Heart right ventricle (tissue), 16 donors: ENCODE data around the gene WDFY4. TPM values are rescaled to one million over a fixed set of nuclear protein-coding genes. Genes with fewer than 3 reads are reported as not detected.

ENCODE experiments used
- ATAC-seq, 8 donors: fragments of 200-7000 bp; cut with Tn5 transposase; one replicate each; pipeline ENCODE4 v1.9.1; 2020; ENCODE audit warnings: mild to moderate bottlenecking in 8 of 8, moderate library complexity in 8 of 8, moderate number of reproducible peaks in 1 of 8
- DNase-seq, 2 donors: peaks; one replicate each; pipeline ENCODE4 v3.0.0-alpha.2; 2020
- H3K27ac ChIP-seq, 10 donors: fragments of 200-600 bp; sonication (generic) in 2 of 10; one replicate each; pipeline versions ENCODE4 v1.5.0 to v1.8.0; 2020 to 2022; ENCODE audit warnings: mild to moderate bottlenecking in 3 of 10
- H3K27me3 ChIP-seq, 7 donors: fragments of 200-600 bp; one replicate each; pipeline ENCODE4 v1.8.0; 2021 to 2022; ENCODE audit warnings: mild to moderate bottlenecking in 2 of 7
- H3K36me3 ChIP-seq, 9 donors: fragments of 200-600 bp; sonication (generic) in 1 of 9; one replicate each; pipeline versions ENCODE4 v1.5.0 to v1.8.0; 2020 to 2022; ENCODE audit warnings: mild to moderate bottlenecking in 2 of 9
- H3K4me1 ChIP-seq, 9 donors: fragments of 200-600 bp; sonication (generic) in 1 of 9; one replicate each; pipeline versions ENCODE4 v1.5.0 to v1.8.0; 2020 to 2022; ENCODE audit warnings: mild to moderate bottlenecking in 4 of 9
- H3K4me3 ChIP-seq, 10 donors: fragments of 200-600 bp; sonication (generic) in 2 of 10; one replicate each; pipeline versions ENCODE4 v1.5.0 to v1.8.0; 2020 to 2022; ENCODE audit warnings: mild to moderate bottlenecking in 7 of 10, moderate library complexity in 2 of 10
- H3K9me3 ChIP-seq, 11 donors: fragments of 200-600 bp in 10 of 11; sonication (generic) in 2 of 11; one replicate each; pipeline versions ENCODE4 v1.5.0 to v1.8.0; 2013 to 2022; ENCODE audit warnings: mild to moderate bottlenecking in 2 of 11, control low read depth in 1 of 11, moderate library complexity in 1 of 11
- WGBS, 2 donors: extraction: QIAGEN DNeasy Blood & Tissue Kit; methylation state at CpG; one replicate each; pipeline ENCODE4 v1.1.7; 2013; ENCODE audit warnings: inconsistent platforms in 1 of 2; 5-methylcytosine and 5-hydroxymethylcytosine counted together
- intact Hi-C, 10 donors: fragments of 100-400 bp; cut with DNase I; formaldehyde crosslinking; loops; one replicate each; pipeline versions ENCODE4 v1.11.1 to v1.14.2; 2022
- polyA plus RNA-seq, 2 donors: library from polyadenylated mRNA; stranded (reverse); fragments of 200-250 nt; gene quantifications; one replicate each; pipeline ENCODE4 v1.2.3, GENCODE V29; 2013
- total RNA-seq, 10 donors: library from RNA; stranded (reverse); fragmentation: NEBNext Ultra II Directional in 3 of 10; extraction: Animal tissue kit (Norgen Biotek cat#: 25700) in 3 of 10; gene quantifications; one replicate each; pipeline versions ENCODE4 v1.2.1 to v1.2.4, GENCODE V29; 2021 to 2023
- TF ChIP-seq, protein P1 (sequence below), 9 donors: fragments of 200-600 bp; sonication (generic) in 2 of 9; IDR thresholded peaks; one replicate each; pipeline versions ENCODE4 v1.5.0 to v1.8.0; 2021 to 2022; ENCODE audit warnings: antibody characterized with exemption in 9 of 9, mild to moderate bottlenecking in 5 of 9, moderate library complexity in 1 of 9
- donor health status: Arrhythmogenic right ventricular cardiomyopathy.
- donor health status: ischemic (EF 13 %, LVEDD 7.1; RV severe dilation, severe dysfunction).
- donor health status: healthy with polysubstance abuse.
- donor health status: DM: no; HTN: yes; CAD: no.
- donor health status: DM: no; HTN: no; CAD: no.
- donor health status: ischemic (EF 25% LVEDD 6.9; RV normal size, moderate dysfunction).
- donor health status: ischemic (EF 25% LVEDD 5.7; RV mildly dilated, moderate dysfunction).
- donor health status: healthy.
- donor health status: DM: yes; HTN: yes; CAD: no.
- donor health status: Ischemic cardiomyopathy.
- donor health status: ischemic (EF 35%, LVEDD 5.7; RV mildly dilated, moderate dysfunction).
- donor health status: nonischemic (EF 11% LVEDD 7.7; RV severe dilation, severe dysfunction).
- donor health status: DM: yes; HTN: yes; CAD: no.
- donor health status: PGD.
- donor health status: ischemic (EF 29% LVEDD 5.4; RV normal size, mild dysfunction).
- donor health status: nonischemic (EF 23%, LVEDD 6.1; RV moderate dilation, normal function).

The WDFY4 gene
- total and polyA plus RNA-seq, 12 donors, result 0.59 to 7.4 (median 0.92) TPM

- 82 to 85% methylated on average over 3 of the region's 3 CpGs for WGBS, 2 donors
- ATAC-seq, result peak in 5 of 8 donors; percentile 14 to 60 (median 44)
These were observed 283.4 kb downstream of the WDFY4 start for GRCh38 chr10:48968036-48968435.

GRCh38 chr10:48970046-48970445 is 285.4 kb downstream of the WDFY4 start:
- intact Hi-C loops, result loop anchor here in 2 of 10 donors (10.0 kb wide), 1 partner anchor 305 kb away; no protein-coding TSS in a partner anchor
- 89 to 93% methylated on average over 14 of the region's 14 CpGs for WGBS, 2 donors

More at GRCh38 chr10:48968036-48968435, 283.4 kb downstream of the WDFY4 start:
- Histone ChIP-seq H3K27ac (no peak overlapping the region), H3K36me3 (peaks cover 0 to 13% (median 0%) of the 10 kb centered on the region in 9 donors), H3K9me3 (no peaks in the 10 kb centered on the region), H3K4me1 (peaks cover 0 to 2% (median 0%) of the 10 kb centered on the region in 9 donors), H3K4me3 (no peak overlapping the region), H3K27me3 (no peaks in the 10 kb centered on the region)
- TF ChIP-seq, protein P1, sequence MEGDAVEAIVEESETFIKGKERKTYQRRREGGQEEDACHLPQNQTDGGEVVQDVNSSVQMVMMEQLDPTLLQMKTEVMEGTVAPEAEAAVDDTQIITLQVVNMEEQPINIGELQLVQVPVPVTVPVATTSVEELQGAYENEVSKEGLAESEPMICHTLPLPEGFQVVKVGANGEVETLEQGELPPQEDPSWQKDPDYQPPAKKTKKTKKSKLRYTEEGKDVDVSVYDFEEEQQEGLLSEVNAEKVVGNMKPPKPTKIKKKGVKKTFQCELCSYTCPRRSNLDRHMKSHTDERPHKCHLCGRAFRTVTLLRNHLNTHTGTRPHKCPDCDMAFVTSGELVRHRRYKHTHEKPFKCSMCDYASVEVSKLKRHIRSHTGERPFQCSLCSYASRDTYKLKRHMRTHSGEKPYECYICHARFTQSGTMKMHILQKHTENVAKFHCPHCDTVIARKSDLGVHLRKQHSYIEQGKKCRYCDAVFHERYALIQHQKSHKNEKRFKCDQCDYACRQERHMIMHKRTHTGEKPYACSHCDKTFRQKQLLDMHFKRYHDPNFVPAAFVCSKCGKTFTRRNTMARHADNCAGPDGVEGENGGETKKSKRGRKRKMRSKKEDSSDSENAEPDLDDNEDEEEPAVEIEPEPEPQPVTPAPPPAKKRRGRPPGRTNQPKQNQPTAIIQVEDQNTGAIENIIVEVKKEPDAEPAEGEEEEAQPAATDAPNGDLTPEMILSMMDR (IDR thresholded peaks at IDR 0.05), result no peak
- intact Hi-C loops, result no loop called here
- DNase-seq, result peak in 1 of 2 donors; percentile 30

DNA sequence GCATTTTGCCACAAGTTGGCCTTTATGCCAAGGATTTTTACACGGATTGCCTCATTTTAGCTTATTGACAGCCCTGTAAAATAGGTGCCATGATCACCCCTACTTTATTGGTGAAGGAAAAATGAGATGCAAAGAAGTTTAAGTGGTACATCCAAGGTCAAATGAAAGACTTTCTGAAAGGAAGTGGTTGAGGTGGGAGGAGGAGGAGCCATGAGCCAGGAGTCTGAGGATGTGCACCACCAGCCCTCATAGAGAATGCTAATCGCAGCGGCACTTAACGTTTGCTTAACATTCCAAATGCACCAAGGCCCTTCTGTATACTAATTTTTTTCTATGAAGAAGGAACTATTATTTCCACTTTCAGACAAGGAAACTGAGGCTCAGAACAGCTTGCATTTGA is 286.0 kb downstream of the WDFY4 start:
- 86 to 92% methylated on average over 4 of the region's 4 CpGs for WGBS, 2 donors
- peaks cover 0 to 2% (median 0%) of the 10 kb centered on the region in 9 donors for H3K4me1 ChIP-seq
- intact Hi-C loops, result loop anchor here in 2 of 10 donors (10.0 kb wide), 1 partner anchor 306 kb away; no protein-coding TSS in a partner anchor
- TF ChIP-seq, protein P1 (IDR thresholded peaks at IDR 0.05), result no peak
- peaks cover 0 to 15% (median 0%) of the 10 kb centered on the region in 9 donors for H3K36me3 ChIP-seq
- no peak for DNase-seq
- no peak overlapping the region for H3K27ac ChIP-seq
- no peaks in the 10 kb centered on the region for H3K9me3 ChIP-seq
- H3K4me3 ChIP-seq, result no peak overlapping the region
- no peaks in the 10 kb centered on the region for H3K27me3 ChIP-seq
- no peak for ATAC-seq

More at GRCh38 chr10:48970046-48970445, 285.4 kb downstream of the WDFY4 start:
- Histone ChIP-seq H3K27me3 (no peaks in the 10 kb centered on the region), H3K27ac (no peak overlapping the region), H3K36me3 (peaks cover 0 to 15% (median 0%) of the 10 kb centered on the region in 9 donors), H3K4me1 (peaks cover 0 to 2% (median 0%) of the 10 kb centered on the region in 9 donors), H3K4me3 (no peak overlapping the region), H3K9me3 (no peaks in the 10 kb centered on the region)
- no peak for ATAC-seq
- TF ChIP-seq, protein P1 (IDR thresholded peaks at IDR 0.05), result no peak
- DNase-seq, result no peak

GRCh38 chr10:48973065-48973464 is 288.4 kb downstream of the WDFY4 start:
- intact Hi-C loops, result loop anchor here in 2 of 10 donors (10.0 kb wide), 1 partner anchor 308 kb away; no protein-coding TSS in a partner anchor
- Histone ChIP-seq H3K4me1 (no peaks in the 10 kb centered on the region), H3K27ac (no peak overlapping the region), H3K4me3 (no peak overlapping the region), H3K27me3 (no peaks in the 10 kb centered on the region), H3K9me3 (no peaks in the 10 kb centered on the region), H3K36me3 (peaks cover 0 to 18% (median 0%) of the 10 kb centered on the region in 9 donors)
- no peak for DNase-seq
- TF ChIP-seq, protein P1 (IDR thresholded peaks at IDR 0.05), result no peak
- no peak for ATAC-seq
- WGBS, 2 donors, result 88 to 89% methylated on average over 5 of the region's 5 CpGs
